OCI-LY1 (cell line): ENCODE measurements around the gene GIPC2.
A peak's percentile ranks its signal among the peaks of the same experiment; 100 is the strongest.

Source experiments
- H2AFZ ChIP-seq: fragments of 200-600 bp; sonication (generic), shearing (Covaris generic); 2 replicates; pipeline ENCODE4 v1.6.0; 2014; ENCODE audit warnings: antibody characterized with exemption, mild to moderate bottlenecking, low read length
- H3F3A ChIP-seq: fragments of 200-600 bp; sonication (generic), shearing (Covaris generic); 2 replicates; pipeline ENCODE4 v1.6.0; 2014; ENCODE audit warnings: mild to moderate bottlenecking, antibody characterized with exemption, low read length, moderate library complexity; ENCODE audit not compliant: insufficient read depth
- H3K27ac ChIP-seq: fragments of 200-600 bp; sonication (generic); 2 replicates; pipeline ENCODE4 v1.5.1; 2014; ENCODE audit warnings: low read length, mixed run types, mild to moderate bottlenecking, low read depth; ENCODE audit not compliant: poor library complexity, severe bottlenecking
- H3K27me3 ChIP-seq: fragments of 200-600 bp; sonication (generic); 2 replicates; pipeline ENCODE4 v1.6.0; 2014; ENCODE audit warnings: antibody characterized with exemption, mild to moderate bottlenecking, low read length, moderate library complexity; ENCODE audit not compliant: insufficient read depth
- H3K36me3 ChIP-seq: fragments of 200-600 bp; sonication (generic); 2 replicates; pipeline ENCODE4 v1.6.1; 2014; ENCODE audit warnings: mild to moderate bottlenecking, antibody characterized with exemption, low read length, moderate library complexity, mixed read lengths; ENCODE audit not compliant: insufficient read depth
- H3K4me1 ChIP-seq: fragments of 200-600 bp; sonication (generic); 2 replicates; pipeline ENCODE4 v1.5.1; 2014; ENCODE audit warnings: mild to moderate bottlenecking, low read length, moderate library complexity; ENCODE audit not compliant: insufficient read depth, severe bottlenecking
- H3K4me2 ChIP-seq: fragments of 200-600 bp; sonication (generic), shearing (Covaris generic); 2 replicates; pipeline ENCODE4 v1.6.1; 2014; ENCODE audit warnings: low read length
- H3K4me3 ChIP-seq: fragments of 200-600 bp; sonication (generic); 2 replicates; pipeline ENCODE4 v1.5.1; 2014; ENCODE audit warnings: low read length, low read depth, mild to moderate bottlenecking, mixed read lengths; ENCODE audit not compliant: poor library complexity, severe bottlenecking
- H3K79me2 ChIP-seq: fragments of 200-600 bp; shearing (Covaris generic); 2 replicates; pipeline ENCODE4 v1.6.1; 2016; ENCODE audit warnings: mixed run types, low read length, mixed read lengths; ENCODE audit not compliant: insufficient read depth
- H3K9ac ChIP-seq: fragments of 200-600 bp; sonication (generic), shearing (Covaris generic); 2 replicates; pipeline ENCODE4 v1.6.1; 2014; ENCODE audit warnings: mild to moderate bottlenecking, low read length, mixed read lengths
- H3K9me2 ChIP-seq: fragments of 200-600 bp; sonication (generic), shearing (Covaris generic); 2 replicates; pipeline ENCODE4 v1.6.1; 2014; ENCODE audit warnings: low read depth, mild to moderate bottlenecking, low read length, mixed read lengths
- H3K9me3 ChIP-seq: fragments of 200-600 bp; shearing (Covaris generic); 2 replicates; pipeline ENCODE4 v1.6.1; 2014; ENCODE audit warnings: low read length, mixed read lengths
- H4K20me1 ChIP-seq: fragments of 200-600 bp; sonication (generic), shearing (Covaris generic); 2 replicates; pipeline ENCODE4 v1.6.0; 2016; ENCODE audit warnings: mild to moderate bottlenecking, low read length; ENCODE audit not compliant: insufficient read depth
- EZH2 ChIP-seq: fragments of 200-600 bp; sonication (generic), shearing (Covaris generic); IDR thresholded peaks from 2 replicates; pipeline ENCODE4 v1.8.0; 2017; ENCODE audit warnings: borderline replicate concordance, mixed run types, mild to moderate bottlenecking, antibody characterized with exemption, low read length, moderate library complexity, mixed read lengths
- TF ChIP-seq, protein P1 (sequence below): fragments of 200-600 bp; sonication (generic), shearing (Covaris generic); IDR thresholded peaks from 2 replicates; pipeline ENCODE4 v1.5.1; 2017; ENCODE audit warnings: mild to moderate bottlenecking, antibody characterized with exemption, low read length, moderate library complexity, mixed read lengths

GIPC2 gene

DNA sequence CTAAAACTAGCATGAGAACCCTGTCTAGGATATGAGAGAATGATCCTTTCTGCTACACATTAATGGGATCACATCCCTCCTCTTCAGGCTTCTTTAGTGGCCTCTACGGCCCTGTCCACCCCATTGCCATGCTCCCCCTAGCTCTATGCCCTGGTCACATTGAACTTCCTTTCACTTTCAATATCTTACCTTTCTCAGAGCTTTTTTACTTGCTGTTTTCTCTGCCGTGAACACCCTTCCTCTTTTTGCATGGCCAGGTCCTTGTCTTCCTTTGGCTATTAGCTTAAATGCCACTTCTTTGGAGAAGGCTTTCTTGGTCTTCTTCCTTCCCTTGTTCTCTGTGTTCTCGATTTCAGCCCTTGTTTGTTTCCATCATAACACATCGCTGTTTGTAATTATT is 97.4 kb downstream of the GIPC2 start:
- Histone ChIP-seq H3K27ac (no peak overlapping the region), H3K36me3 (no peaks in the 10 kb centered on the region), H4K20me1 (no peaks in the 10 kb centered on the region), H3K9me2 (no peaks in the 10 kb centered on the region), H3K79me2 (no peaks in the 10 kb centered on the region), H2AFZ (peak overlapping the region; percentile 16), H3K4me1 (peaks cover 8% of the 10 kb centered on the region), H3F3A (no peaks in the 10 kb centered on the region), H3K9me3 (no peaks in the 10 kb centered on the region), H3K27me3 (no peaks in the 10 kb centered on the region), H3K4me2 (peak overlapping the region; percentile 35), H3K4me3 (peak overlapping the region; percentile 11), H3K9ac (no peak overlapping the region; the same call in 1 of the 2 replicates)
- TF ChIP-seq, protein P1, sequence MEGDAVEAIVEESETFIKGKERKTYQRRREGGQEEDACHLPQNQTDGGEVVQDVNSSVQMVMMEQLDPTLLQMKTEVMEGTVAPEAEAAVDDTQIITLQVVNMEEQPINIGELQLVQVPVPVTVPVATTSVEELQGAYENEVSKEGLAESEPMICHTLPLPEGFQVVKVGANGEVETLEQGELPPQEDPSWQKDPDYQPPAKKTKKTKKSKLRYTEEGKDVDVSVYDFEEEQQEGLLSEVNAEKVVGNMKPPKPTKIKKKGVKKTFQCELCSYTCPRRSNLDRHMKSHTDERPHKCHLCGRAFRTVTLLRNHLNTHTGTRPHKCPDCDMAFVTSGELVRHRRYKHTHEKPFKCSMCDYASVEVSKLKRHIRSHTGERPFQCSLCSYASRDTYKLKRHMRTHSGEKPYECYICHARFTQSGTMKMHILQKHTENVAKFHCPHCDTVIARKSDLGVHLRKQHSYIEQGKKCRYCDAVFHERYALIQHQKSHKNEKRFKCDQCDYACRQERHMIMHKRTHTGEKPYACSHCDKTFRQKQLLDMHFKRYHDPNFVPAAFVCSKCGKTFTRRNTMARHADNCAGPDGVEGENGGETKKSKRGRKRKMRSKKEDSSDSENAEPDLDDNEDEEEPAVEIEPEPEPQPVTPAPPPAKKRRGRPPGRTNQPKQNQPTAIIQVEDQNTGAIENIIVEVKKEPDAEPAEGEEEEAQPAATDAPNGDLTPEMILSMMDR: no peak
- no peak for TF ChIP-seq EZH2

DNA sequence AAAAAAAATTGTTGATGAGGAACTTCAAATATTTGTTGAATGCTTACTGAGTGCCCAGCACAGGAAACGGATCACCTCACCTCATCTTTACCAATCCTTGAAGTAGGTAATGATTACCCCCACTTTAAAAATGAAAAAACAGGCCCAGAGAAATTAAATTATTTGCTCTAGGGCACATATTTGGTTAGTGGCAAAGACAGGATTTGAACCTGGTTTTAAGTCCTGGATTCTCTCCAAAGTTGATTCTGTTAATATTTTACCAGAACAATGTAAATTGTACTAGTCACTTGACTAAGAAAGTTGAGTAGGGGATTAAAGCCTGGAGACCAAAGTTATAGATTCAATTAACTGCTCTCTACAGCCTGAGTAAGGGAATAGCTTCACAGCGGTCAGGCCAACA is 97.9 kb downstream of the GIPC2 start:
- TF ChIP-seq, protein P1: no peak
- no peak for TF ChIP-seq EZH2
- H3K9me2 ChIP-seq: no peaks in the 10 kb centered on the region
- H3K4me1 ChIP-seq: peaks cover 8% of the 10 kb centered on the region
- no peaks in the 10 kb centered on the region for H3F3A ChIP-seq
- H3K9ac ChIP-seq: no peak overlapping the region
- no peak overlapping the region for H3K4me3 ChIP-seq
- no peaks in the 10 kb centered on the region for H3K79me2 ChIP-seq
- no peaks in the 10 kb centered on the region for H3K27me3 ChIP-seq
- H3K4me2 ChIP-seq: peak overlapping the region; percentile 35
- H3K36me3 ChIP-seq: no peaks in the 10 kb centered on the region
- H4K20me1 ChIP-seq: no peaks in the 10 kb centered on the region
- H2AFZ ChIP-seq: peak overlapping the region; percentile 16
- no peak overlapping the region for H3K27ac ChIP-seq
- H3K9me3 ChIP-seq: no peaks in the 10 kb centered on the region

DNA sequence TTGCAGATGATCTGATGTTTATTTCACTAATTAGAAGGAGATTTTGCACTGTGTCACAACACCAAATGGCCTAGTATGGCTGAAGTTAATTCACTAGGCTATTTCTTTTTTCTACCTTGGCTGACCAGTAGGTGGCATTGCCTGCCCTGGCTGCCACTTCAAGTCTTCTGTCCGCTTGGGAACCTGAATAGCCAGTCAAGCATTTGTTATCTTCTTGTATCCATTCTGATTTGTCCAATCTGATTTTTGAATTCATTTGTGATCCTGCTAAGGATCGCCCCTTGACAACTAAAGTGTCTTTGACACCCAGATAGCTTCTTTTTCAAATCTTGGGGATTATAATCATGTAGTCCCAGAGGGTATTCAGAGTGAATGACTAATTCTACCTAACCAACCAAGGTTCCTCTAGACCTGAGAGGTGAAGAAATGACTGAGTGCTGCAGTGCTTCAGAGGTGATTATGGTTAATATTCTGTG is 99.4 kb downstream of the GIPC2 start:
- H3K4me1 ChIP-seq: peaks cover 8% of the 10 kb centered on the region

More for the DNA sequence above, 99.4 kb downstream of the GIPC2 start:
- Histone ChIP-seq H3K79me2 (no peaks in the 10 kb centered on the region), H3K36me3 (no peaks in the 10 kb centered on the region), H2AFZ (no peak overlapping the region), H3K9me2 (no peaks in the 10 kb centered on the region), H3K27me3 (no peaks in the 10 kb centered on the region), H3K4me2 (no peak overlapping the region), H3K9me3 (no peaks in the 10 kb centered on the region), H4K20me1 (no peaks in the 10 kb centered on the region), H3K27ac (no peak overlapping the region), H3K4me3 (no peak overlapping the region), H3F3A (no peaks in the 10 kb centered on the region), H3K9ac (no peak overlapping the region)
- TF ChIP-seq EZH2: no peak
- TF ChIP-seq, protein P1: peak; percentile 89
